Tibial nerve (tissue), 3 donors: ENCODE measurements around the gene GSTO1.

Experiments
- CTCF ChIP-seq, 5 experiments: fragments of 200-600 bp in 3 of 5; fragments of 450-650 bp in 2 of 5; sonication (generic) in 3 of 5; IDR thresholded peaks; one replicate each; pipeline ENCODE4 v1.5.1; 2016 to 2019; ENCODE audit warnings: antibody characterized with exemption in 5 of 5, mild to moderate bottlenecking in 3 of 5, moderate library complexity in 2 of 5
- POLR2A ChIP-seq, 2 donors: fragments of 450-650 bp; IDR thresholded peaks; one replicate each; pipeline ENCODE4 v1.6.1; 2017; ENCODE audit warnings: antibody characterized with exemption in 2 of 2, mild to moderate bottlenecking in 2 of 2, moderate library complexity in 2 of 2

GRCh38 chr10:104233817-104234216 lies 20.9 kb upstream of the GSTO1 start:
- no peak for TF ChIP-seq CTCF (IDR thresholded peaks at IDR 0.05)
- no peak for TF ChIP-seq POLR2A (IDR thresholded peaks at IDR 0.05)
